Right hindlimb (tissue), 1 donor: ENCODE results near the gene CABP7.

Experiments
- DNase-seq: peaks from one replicate; pipeline ENCODE4 v3.0.0-alpha.2; 2018

Gene CABP7

DNA sequence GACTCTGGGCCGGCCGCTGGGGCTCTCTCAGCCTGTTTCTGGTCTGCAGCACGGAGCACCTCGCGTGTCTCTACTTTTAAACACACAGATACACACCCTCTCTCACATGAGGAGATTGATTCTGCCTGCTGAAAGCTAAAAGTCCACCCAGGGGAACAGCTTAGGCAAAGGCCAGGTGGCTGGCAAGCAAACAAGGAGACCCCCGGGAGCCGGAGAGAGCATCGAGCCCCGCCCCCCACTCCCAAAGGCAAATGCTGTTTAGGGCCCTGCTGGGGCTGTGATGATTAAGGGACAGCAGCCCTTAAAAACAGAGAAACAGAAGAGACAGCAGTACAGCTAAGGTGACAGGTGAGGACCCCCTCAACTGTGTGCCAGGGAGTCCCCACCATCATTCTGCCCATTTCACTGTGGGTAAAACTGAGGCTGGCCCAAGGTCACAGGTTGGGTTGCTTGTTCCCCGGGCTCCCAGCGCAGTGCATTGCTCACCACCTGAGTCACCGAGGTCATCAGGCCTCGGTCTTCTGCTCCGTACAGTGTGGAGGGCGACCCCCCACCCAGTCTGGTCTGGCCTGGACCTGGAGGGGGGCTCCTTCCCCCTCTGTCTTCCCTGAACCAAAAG lies 6.8 kb downstream of the CABP7 start:
- no peak for DNase-seq

DNA sequence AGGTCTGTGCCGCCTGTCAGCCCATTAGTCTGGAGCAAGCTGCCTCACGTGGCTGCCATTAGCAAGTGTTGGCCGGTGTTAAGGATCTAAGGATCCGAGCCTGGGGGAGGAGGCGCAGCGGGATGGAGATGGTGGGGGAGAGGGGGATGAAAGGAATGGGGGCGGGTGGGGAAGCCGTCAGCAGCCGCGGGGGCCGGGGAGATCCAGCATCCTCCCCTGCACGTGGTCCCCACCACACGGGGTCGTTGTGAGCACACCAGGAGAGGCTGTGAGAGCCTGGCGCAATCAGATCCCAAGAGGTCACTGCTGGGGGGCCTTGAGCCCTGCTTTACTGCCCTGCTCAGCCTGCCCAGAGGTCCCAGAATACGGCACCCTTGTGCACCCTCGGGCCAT lies 7.3 kb downstream of the CABP7 start:
- no peak for DNase-seq

DNA sequence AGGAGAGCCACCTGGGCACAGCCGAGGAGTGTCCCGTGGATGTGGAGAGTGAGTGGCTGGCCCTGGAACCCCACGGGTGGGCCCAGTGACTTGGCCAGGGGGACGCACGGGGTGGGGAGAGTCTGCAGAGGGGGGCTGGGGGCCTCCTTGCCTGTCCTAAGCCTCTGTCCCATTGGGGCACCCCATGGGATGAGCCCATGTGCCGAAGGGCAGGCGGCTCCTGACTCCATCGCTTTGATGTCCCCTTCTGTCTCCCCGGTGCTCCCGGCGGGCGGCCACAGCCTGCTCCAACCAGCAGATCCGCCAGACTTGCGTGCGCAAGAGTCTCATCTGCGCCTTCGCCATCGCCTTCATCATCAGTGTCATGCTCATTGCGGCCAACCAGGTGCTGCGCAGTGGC lies 9.4 kb downstream of the CABP7 start:
- DNase-seq, result no peak

DNA sequence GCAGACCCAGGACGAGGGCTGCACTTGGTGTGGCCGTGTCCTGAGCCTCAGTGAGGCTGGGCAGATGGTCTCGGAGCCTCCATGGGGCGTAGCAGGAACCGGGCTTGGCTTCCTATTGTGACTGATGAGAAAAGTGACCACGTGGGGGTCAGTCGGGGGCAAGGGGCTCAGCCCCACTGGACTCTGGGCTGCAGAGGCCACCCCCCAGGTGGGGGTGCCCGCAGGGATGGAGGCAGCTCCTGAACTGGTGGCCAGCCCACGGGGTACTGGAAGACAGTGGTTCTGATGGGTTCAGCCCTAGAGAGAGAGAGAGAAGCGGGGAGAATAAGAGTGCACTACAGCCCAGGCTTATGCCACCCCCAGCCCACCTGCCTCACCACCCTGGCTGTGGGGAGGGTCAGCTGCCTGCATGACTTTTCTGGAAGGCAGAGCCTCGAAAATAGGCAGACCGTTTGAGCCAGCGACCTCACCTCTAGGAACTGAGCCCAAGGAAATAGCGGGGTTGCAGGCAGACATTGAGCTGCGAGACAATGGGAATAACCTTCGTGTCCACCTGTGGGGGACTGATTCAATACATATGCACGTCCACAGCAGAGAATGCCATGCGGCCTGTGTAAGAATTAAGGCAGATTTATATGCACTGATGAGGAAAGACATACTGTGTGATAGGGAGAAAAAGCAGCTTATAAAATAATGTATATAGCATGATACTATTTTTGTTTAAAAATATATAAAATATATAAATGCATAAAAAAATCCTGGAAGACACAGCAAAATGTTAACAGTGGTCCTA lies 11.5 kb downstream of the CABP7 start:
- DNase-seq, result no peak

DNA sequence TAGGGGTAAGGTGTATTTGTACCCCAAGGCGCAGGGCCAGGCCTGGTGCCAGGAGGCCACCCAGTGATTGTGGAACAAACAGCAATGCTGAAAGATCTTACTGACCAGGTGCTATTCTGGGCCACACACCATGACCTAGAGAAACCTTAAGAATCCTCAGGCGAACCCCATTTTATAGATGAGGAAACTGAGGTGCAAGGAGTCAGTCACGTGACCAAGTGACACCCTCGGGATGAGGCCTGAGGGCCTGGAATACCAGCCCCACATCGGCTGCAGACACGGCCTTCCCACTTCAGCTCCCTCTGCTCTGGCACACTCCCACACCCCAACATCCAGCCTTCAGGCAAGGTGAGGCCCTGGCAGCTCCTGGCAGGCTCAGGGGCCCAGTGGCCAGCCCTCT lies 13.1 kb downstream of the CABP7 start:
- no peak for DNase-seq

DNA sequence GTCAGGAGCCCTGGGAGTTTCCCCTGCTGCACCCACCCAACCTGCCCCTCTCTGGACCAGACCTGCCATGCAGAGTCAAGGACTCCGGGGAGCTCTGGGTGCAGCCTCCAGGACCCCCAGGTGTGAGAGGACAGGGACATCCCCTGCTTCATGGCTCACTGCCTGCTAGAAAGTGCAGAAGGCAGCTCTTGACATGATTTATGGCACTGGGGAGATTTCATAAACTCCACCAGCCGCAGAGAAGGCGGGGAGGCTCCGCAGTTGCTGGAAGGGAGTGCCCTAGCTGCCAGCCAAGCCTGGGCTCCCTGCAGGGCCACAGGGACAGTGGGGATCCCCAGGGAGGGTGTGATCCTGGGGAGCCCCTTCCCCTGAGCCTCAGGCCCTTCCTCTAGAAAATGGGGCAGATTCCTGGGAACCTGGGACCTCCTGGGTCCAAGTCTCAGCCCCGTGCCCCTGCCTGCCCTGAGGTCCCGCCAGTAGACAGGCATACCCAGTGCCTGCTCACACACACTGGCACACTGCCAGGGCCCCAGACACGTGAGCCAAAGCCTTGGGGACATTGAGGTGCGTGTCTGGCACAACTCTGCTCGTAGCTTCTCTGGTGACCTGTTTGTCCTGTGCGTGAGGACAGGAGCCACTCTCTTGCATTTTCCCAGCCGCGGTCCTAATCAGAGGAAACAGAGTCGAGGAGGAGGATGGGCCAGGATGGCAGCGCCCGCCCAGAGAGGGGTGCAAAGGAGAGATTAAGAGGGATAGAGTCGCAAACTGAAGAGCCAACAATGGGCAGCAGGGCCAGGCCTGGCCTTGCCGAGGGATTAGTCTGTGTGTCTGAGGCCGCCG lies 13.8 kb downstream of the CABP7 start:
- no peak for DNase-seq

DNA sequence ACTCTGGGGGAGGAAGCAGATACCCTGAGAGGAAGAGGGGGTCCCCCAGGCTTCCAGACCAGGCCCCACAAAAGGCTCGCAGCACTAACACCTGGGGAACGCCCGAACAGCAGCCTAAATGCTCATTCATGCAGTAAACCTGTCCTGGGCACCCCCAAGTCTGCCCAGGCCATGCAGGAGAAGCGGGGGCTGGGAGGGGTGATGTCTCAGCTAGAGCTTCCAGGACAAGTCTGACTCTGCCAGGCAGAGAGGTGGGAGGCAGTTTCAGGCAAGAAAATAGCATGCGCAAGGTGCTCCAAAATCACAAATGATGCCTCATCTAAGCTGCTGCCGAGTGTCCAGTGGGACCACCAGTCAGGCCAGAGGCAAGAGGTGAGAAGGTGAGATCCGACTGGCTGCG lies 14.6 kb downstream of the CABP7 start:
- DNase-seq, result no peak

DNA sequence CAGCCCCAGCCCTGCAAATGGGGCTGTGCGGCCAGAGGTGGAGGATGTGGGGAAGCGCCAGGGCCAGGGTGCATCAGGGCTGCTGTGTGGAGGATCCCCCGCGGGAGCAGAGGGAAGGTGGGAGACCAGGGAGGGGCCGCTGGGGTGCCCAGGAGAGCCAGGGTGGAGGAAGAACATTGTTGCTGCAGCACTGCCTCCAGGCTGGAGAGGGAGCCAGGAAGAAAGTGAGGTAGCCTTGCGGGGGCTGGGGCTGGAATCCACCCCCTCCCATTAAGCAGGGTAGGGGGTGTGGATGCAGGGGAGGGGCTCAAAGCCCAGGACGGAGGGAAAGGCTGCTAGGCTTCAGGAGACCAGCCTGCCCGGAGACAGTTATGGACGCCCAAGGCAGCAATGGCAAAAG lies 15.0 kb downstream of the CABP7 start:
- DNase-seq, result no peak

DNA sequence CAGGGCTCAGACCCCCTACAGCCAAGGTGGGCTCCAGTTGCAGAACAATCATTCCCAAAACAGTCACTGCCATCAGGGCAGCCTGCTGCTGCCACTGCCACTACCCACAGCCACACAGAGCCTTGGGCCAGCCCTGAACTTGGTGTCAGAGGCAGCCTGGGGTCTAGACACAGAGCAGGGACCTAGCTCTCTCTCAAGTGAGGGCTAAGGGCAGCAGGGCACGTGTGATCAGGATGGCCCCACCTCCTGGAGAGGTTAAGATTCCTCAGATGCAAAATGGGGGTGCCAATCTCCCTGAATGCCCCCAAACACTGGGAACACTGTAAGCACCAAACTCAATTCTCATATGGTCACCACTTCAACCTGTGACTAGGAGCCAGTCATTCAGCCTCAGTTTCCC lies 15.6 kb downstream of the CABP7 start:
- no peak for DNase-seq

DNA sequence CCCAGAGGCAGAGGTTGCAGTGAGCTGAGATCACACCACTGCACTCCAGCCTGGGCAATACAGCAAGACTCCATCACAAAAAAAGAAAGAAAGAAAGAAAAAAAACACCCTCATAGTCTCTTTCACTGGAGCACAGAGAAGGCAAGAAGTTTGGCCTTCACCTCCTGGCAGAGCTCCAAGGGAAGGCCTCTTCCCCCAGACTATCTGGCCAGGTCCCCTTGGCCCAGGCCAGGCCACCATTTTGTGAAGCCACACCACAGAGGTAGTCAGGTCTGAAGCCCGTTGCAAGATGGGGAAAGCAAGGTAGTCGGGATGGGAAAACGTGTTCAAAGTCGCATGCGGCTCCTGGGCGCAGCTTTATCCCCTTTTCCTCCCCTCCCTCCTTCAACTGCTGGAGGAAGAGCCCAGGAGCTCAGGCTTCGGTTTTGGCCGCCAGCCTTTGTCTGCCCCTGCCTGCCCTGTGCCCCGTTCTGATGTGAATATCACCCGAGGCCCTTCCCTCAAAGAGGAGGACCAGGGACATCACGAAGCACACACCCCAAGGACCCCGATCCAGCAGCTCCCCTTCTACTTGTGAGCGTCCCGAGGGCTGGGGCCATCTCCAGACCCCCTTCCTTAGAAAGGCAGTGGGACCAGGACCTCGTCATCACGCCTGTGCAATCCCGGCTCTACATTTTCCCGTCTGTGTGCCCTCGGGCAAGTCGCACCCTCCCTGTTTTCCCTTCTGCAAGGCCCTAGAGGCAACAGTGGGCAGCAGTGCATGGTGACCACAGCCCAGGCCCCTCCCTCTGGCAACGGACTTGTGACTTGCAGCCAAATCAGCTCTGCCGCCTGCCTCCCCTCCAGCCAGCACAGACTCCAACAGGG lies 17.7 kb downstream of the CABP7 start:
- DNase-seq, result peak; percentile 59

DNA sequence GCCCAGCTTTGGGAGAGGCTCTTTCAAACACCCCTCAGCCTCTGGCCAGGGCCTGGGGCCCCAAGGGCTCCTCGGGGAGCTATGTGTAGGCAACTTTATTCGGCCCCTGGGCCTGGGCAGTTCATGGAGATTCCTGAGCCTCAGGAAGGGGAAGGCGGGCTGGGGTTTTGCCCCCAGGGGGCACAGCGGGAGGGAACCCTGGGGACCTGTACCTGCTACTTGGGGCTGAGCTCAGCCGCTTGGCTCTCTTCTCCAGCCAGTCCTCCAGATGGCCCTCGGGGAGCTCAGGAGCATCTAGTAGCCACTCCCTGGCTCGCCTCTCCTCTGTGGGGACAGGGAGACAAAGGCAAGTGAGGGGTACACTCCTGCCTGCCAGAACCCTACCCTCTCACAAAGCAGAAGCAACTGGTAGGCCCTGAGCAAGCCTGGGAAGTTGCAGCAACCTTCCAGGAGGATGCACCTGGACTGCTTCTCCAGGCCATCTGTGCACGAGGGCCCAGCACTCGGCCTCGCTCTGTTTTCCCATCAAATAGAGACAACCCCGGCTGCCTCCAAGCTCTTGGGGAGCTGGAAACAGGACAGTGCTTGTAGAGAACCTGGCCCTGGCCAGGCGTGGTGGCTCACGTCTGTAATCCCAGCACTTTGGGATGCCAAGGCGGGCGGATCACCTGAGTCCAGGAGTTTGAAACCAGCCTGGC lies 18.5 kb downstream of the CABP7 start:
- no peak for DNase-seq

DNA sequence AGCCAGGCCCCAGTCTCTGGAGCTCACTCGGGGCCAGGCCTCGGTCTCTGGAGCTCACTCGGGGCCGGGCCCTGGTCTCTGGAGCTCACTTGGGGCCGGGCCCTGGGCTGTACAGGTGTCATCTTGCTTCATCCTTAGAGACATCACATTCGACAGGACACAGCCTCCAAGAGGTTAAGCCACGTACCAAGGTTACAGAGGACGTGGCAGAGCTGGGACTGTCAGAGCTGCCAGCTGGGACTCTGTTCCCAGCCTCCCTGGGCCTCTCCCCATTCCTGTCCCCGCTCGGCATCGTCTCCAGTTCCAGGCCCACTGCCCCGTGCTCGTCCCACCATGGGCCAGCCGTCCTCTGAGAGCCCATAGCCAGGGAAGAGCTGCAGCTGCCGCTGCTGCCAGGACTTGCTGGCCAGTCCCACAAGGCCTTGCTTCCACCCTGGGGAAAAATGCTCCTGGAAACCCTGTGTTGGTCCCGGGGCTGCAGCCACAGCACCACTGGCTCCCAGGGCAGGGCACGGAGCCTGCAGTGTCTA lies 19.6 kb downstream of the CABP7 start:
- DNase-seq, result no peak

DNA sequence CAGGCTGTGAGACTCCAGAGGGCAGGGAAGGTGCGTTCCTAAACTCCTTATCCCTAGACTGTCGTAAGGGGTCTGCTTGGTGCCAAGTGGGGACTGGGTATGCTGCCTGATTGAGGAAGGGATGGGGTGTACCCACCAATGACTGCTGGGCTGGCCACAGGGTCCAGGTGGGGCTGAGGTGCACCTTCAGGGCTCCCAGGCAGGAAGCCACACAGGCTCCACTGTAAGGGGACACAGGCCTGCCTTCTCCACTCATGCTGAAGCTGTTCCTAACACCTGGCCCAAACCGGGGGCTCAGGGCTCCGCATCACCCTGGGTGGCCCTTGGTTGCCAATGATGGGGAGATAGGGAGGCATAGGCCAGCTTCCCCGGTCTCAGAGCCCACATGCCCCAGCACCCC lies 20.4 kb downstream of the CABP7 start:
- no peak for DNase-seq

DNA sequence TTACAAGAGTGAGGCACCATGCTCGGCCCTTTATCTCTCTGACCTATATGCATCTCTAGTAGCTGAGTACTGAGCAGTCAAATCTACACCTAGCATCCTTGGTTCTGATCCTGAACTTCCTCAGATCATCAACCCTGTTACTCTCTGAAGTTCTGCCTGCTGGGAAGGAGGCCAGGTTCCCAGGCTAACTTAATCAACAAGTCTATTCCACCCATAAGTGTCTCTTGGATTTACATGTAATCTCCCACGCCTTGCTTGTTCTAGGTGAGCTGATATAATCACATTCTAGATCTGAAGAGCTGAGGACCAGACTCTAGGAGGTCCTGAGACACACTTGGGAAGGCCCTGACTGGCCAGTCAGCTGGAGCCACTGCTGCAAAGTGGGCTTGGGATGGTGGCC lies 22.1 kb downstream of the CABP7 start:
- DNase-seq, result no peak

DNA sequence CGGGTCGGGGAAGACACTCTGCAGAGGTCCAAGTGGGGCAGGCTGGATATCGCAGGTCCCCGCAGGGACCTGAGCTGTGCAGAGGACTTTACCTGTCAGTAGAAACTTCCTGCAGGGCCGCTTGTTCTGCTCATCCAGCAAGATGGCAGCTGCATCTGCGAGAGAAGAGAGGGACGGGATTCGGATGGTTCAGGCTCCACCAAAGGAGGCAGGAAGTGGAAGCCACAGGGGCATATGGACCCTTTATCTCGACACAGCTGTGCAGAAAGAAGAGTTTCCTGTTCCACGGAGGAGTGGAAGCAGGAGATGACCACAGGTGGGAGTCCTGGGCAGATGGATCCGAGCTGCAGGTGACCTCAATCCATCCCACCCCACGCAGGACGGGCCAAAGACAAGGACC lies 22.5 kb downstream of the CABP7 start:
- DNase-seq, result no peak

DNA sequence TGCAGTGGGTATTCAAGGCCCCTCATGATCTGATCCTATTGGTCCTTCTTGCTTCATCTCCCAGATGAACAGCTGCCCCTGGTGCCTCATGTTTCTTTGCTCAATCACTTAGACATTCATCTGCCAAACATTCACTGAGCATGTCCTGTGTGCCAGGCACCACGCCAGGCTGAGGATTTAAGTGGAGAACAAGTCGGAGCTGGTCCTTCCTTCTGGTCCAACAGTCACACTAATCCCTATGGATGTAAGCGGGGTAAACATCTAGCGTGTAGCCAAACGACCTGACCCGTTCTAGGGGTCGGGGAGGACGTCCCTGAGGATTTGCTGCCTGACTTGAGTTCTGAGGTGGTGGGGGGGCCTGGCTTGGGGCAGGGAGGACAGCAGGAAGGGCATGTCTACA lies 25.1 kb downstream of the CABP7 start:
- DNase-seq, result peak; percentile 79

DNA sequence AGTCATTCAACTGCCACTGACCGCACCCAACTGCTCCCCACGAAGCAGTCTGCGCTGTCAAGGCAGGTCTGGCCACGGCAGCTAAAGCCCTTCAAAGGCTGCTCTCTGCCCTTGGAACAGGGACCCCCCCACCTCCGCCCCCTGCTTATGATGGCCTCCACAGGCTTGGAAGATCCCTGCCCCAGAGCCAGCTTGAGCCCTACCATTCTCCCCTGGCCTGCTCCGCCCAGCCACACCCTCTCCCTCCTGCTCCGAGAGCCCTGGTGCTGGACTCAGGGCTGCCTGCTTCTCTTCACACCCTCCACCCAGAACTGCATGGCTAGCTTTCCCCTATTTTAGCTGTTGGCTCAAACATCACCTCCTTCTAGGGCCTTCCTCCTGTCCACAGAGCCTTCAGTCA lies 28.0 kb downstream of the CABP7 start:
- no peak for DNase-seq

DNA sequence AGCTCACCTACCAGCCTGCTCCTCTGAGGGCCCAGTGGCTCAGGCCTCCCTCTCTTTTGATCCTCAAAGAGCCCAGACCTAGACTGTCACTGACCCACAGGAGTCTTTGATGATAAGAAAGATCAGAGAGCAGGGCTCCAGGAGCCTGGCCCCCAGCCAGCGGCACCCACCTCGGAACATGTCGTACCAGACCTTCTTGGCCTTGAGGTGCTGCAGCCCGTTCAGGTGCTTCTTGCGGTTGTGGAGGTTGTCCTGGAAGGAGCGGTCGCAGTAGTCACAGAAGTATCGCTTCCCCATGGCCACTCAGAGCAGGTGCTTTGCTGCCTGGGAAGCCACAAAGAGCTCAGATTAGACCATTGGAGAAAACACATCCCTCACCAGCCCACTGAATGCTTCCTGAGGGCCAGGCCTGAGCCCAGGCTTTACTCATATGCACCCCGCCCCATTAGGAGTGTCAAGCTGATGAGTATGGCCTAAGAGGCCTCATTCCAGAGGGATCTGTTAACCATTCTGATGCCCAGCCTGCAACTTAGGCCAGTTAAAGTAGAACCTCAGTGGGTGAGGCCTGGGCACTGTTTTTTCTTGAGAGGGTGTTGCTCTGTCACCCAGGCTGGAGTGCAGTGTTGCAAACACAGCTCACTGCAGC lies 28.6 kb downstream of the CABP7 start:
- no peak for DNase-seq

DNA sequence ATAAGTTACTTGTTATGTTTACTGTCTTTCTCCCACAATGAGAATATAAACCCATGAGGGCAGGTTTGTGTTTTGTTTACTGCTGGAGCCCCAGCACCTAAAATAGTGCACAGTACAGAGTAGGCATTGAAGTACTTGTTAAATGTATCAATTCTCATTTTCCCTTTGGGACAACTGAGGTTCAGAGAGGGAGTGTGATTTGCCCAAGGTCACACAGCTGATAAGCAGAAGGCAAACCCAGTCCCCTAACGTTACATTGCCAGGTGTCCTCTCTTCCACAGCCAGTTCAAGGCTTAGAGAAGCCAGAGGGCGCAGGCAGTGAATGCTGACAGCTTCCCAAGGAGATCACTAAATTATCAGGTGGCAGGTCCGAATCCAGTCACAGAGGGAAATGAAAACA lies 30.2 kb downstream of the CABP7 start:
- no peak for DNase-seq

DNA sequence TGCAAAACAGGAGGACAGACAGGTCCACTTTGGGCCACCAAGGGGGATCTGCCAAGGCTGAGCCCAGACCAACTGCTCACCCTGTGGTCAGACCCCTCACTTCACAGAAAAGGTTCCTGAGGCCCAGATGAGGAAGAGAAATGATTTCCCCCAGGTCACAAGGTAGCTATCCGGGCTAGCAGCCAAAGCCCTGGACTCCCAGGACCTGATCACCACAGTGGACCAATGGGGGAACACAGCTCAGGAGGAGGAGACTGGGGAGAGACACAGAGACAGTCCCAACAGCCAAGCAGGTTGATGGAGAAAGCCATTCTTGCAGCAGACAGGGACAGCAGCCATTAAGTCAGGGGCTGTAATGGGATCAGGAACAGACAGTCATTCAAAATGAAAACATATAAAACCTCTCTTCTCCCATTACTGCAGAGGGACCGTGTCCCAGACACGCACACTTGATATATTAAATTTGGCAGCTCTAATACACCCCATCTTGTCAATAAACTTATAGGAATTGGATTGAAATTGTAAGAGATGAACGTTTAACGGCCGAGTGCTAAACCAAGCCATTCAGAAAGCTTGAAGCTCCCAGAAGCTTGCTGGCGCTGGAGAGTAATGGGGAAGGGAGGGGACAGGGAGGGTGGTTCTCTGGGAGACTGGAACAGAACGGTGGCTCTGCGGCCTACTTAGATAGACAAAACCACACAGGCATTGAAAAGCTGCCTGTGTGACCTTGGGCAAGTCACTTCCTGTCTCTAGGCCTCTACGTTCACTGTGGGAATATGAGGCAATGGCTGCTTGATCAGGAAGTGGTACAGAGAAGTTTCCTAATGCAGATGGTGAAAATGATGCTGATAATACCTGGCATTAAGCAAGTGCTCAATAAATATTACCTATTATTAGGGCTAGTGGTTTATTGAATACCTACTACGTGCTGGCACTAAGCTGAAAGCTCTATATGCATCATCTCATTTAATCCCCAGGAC lies 31.0 kb downstream of the CABP7 start:
- peak; percentile 41 for DNase-seq
